DMS 273 treated with DMSO at 0.1 percent for 48 hours (cell line): ENCODE measurements around the gene ACMSD.
"Not testable (repeated sequence)": the region's sequence is repeated elsewhere in the genome, so short reads cannot be mapped to it uniquely, and the experiment has no call there.

Experiments
- DNase-seq: peaks from one replicate; lab custom pipeline; 2025; lab: John Stamatoyannopoulos, UW

Gene ACMSD

GRCh38 chr2:134838143-134838620 lies at the start of gene ACMSD:
Gene ACMSD, plus strand, starts transcription at chr2:134838616. Its CDS starts 67 bp downstream, at chr2:134838683.
- DNase-seq: no peak

GRCh38 chr2:134790487-134790886 lies 47.9 kb upstream of the ACMSD start:
- no peak for DNase-seq

DNA sequence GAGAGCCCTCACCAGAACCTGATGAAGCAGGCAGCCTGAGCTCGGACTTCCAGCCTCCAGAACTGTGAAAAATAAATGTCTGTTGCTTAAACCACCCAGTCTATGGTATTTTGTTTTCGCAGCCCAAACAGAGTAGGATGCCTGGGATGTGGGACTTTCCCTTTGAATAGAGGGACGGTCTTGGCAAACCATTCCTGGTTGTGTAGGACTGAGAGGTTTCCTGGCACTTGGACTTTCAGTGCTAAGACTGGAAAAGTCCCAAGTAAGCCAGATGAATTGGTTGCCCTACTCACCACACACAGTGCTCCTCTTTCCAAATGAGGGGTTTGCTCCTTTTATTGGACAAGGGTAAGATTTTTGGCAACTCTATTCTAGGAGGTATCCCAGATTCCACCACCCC lies 46.8 kb upstream of the ACMSD start:
- DNase-seq: no peak

GRCh38 chr2:134792186-134792585 lies 46.2 kb upstream of the ACMSD start:
- no peak for DNase-seq

DNA sequence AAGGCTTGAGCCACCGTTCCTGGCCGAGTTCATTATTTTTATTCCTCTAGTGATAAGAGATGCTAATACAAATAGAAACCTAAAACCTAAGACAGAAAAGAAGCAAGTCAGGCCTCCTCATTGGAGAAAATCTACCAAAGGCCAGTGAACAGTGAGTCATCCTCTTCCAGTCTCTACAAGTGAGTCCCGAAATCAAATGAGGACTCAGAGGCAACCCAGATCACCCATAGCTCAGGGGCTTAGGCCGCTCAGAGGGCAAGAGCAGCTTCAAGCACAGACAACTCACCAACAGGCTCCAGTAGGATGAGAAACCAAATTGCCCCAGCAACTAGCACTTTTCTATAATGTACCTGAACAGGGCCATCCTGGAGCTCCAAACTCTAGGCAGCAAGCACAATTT lies 42.7 kb upstream of the ACMSD start:
- DNase-seq: no peak

DNA sequence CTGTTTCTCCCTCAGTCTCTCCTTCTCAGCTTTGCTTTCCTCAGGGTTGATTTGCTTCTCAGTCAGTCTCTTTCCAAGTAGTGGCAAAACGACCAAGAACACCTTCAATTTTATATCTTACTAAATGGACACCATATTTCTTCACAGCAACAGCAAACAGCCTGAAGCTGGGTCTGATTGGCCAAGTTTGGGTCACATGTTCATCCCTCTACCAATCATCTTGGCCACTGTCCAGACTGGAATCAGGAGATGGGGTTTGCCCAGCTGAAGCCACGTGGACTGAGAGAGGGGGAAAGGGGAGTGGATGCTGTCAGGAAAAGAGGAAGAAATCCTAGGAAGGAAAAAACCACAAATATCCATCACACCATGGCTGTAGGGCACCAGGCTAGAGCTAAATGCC lies 42.0 kb upstream of the ACMSD start:
- DNase-seq: no peak

DNA sequence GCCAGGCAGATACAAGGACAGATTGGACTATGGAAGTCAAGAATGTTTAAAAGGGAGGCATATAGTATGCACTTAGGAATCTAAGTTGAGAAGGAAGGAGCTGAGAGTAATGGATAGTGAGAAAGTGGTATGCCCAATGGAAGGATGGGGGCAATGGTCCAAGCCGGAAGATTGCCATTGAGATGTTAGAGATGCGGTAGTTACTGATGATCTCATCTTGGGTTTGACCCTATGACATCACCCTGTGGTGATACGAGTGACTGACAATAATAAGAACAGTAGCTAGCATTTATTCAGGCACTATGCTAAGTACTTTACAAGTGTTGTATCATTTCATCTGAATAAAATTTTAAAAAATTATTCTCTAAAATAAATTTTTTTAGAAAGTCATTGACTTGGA lies 38.5 kb upstream of the ACMSD start:
- DNase-seq: no peak

GRCh38 chr2:134800341-134800740 lies 38.1 kb upstream of the ACMSD start:
- DNase-seq: no peak

DNA sequence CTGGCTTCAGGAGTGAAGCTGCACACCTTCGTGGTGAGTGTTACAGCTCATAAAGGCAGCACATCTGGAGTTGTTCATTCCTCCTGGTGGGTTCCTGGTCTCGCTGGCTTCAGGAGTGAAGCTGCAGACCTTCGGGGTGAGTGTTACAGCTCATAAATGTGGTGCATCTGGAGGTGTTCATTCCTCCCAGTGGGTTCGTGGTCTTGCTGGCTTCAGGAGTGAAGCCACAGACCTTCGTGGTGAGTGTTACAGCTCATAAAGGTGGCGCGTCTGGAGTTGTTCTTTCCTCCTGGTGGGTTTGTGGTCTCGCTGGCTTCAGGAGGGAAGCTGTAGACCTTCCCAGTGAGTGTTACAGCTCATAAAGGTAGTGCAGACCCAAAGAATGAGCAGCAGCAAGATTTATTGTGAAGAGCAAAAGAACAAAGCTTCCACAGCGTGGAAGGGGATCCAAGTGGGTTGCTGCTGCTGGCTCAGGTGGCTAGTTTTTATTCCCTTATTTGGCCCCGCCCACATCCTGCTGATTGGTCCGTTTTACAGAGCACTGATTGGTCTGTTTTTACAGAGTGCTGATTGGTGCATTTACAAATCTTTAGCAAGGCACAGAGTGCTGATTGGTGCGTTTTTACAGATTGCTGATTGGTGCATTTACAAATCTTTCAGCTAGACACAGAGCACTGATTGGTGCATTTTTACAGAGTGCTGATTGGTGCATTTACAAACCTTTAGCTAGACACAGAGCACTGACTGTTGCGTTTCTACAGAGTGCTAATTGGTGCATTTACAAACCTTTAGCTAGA lies 34.6 kb upstream of the ACMSD start:
- not testable (repeated sequence) for DNase-seq

DNA sequence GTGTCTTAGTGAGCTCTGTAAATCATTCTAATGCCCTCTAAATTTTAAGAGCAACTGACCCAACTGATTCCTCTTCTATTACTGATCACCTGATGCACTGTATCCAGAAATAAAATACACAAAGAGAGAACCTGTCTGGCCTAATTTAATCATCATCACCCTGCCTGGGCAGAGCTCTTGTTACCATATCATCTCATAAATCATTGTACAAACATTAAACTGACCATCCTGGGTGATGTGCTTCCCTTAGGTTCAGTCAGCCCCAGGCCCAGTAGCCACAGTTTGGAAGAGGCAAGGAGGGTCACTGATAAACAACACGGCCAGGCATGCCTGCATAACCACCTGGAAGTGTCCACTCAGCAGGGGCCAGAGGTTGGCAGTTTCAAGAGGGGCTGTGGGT lies 22.7 kb upstream of the ACMSD start:
- no peak for DNase-seq

DNA sequence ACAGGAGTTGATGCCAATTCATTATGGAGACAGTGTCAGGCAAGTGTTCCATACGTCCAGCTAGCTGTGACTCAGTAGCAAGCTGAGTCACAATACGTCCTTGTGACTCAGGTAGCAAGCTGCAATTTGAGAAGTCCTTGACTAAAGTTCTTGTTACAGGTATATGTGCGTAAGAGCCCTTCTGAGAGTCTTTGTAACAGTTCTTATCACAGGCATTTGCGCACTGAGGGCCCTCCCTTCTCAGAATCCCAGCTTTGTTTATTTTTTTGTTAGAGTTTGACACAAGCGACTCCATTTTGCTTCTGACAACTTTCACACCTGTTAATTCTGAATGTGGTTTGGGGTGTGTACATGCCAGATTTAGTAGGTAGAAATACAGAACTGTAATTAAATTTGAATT lies 20.1 kb upstream of the ACMSD start:
- no peak for DNase-seq

GRCh38 chr2:134819334-134819733 lies 19.1 kb upstream of the ACMSD start:
- DNase-seq: no peak

DNA sequence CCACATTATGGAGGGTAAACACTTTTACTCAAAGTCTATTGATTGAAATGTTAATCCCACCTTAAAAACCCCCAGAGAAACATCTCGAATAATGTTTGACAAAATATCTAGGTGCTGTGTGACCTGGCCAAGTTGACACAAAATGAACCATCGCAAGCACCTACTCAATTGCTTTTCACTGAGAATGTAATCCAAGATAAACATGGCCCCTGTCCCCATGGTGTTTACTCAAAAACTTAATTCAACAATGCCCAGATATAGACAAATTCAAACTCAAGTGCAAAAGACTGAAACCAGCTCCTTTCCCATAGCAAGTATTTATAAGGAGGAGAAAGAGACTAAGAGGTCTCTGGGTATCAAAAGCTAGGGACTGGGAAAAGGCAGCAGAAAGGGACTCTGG lies 15.0 kb upstream of the ACMSD start:
- DNase-seq: no peak

DNA sequence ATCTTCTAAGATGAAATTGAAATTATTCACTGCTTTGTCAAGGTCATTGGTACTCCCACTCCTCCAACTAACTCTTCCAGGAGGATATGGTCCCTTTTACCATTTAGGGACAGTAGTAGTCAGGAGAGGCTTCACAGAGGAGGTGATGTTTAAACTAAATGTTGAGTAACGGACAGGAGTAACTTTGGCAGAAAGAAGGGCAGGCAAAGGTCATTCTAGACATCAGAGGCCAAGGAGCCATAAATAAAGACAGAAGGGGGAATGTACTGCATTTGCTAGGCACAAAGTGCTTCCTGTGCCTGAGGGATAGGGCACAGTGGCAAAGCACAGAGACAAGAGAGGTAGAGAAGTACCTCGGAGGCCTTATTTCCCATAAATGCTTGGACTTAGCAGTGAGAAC lies 14.6 kb upstream of the ACMSD start:
- no peak for DNase-seq

DNA sequence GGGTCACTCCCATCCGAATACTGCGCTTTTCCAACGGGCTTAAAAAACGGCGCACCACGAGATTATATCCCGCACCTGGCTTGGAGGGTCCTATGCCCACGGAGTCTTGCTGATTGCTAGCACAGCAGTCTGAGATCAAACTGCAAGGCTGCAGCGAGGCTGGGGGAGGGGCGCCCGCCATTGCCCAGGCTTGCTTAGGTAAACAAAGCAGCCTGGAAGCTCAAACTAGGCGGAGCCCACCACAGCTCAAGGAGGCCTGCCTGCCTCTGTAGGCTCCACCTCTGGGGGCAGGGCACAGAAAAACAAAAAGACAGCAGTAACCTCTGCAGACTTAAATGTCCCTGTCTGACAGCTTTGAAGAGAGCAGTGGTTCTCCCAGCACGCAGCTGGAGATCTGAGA lies 12.7 kb upstream of the ACMSD start:
- DNase-seq: not testable (repeated sequence)

DNA sequence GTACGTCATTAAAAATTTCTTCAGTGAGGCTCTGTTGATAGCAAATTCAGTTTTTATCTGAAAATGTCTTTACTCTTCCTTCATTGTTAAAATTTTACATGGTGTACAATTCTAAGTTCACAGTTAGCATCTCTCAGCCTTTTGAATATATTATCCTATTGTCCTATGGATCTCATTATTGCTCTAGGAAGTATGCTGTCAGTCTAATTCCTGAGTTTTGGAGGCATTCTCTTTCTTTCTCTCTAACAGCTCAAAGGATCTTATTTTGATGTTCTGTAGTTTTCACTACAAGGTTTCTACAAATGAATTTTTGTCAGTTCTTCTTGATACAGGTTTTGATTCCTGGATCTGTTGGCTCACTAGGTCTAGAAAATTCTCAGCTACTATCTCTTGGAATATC lies 2.9 kb upstream of the ACMSD start:
- DNase-seq: no peak

DNA sequence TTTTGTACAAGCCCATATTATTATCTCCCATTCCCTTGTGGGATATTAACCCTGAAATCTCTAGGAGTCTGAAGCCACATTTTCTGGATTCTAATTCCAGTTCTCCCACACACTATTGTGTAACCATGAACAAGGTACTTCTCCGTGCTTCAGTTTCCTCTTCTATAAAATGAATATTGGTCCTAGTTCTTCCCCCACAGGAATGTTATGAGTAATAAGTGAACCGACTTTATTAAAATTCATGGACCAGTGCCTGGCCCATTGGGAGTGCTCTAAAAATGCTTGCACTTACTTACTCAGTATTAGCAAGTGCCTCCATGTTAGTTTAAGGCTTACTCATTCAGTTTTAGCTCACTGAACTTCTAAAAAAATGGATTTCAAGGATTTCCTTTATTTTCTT lies 1.4 kb upstream of the ACMSD start:
- no peak for DNase-seq

DNA sequence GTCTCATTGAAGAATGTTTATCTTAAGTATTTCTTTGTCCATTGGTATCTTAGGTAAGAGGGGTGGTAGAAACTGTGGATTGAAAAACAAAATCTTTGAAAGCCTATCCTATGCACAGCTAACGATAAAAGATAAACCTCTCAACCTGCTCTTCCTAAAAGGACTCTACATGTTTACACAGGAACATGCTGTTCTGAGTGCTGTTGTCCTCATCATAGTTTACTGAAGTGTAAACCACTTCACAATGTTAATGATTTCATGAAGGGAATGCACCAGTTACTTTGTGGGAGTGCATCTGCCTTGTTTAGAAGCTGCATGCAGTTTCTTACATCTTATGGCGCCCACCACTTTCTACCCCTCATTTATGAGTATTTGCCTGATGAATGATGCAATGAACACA lies 1.2 kb downstream of the ACMSD start:
- DNase-seq: no peak

DNA sequence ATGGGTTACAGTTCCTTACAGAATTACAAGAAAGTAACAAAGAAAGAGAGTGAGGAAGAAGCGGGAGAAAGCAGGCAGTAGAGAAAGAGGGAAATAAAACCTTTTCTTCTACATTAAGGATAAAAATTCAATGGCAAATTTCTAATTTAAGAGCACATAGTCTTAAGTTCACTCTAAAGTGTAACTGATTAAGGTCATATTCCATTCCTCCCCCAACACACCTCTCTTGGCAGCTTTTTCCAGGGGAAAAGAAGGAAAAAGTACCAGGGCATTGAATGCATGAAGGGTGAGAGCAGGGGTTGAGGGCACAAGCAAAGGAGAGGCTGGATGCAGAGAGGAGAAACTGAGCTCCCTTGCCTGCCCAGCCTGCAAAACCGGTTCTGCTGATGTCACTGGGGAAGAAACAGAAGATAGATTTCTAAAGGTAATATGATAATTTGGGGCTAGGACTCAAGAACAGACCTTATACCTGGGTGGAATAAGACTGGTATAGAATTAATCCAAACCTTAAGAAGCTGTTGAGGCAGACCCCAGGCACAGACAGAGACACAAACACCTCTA lies 4.6 kb downstream of the ACMSD start:
- no peak for DNase-seq

DNA sequence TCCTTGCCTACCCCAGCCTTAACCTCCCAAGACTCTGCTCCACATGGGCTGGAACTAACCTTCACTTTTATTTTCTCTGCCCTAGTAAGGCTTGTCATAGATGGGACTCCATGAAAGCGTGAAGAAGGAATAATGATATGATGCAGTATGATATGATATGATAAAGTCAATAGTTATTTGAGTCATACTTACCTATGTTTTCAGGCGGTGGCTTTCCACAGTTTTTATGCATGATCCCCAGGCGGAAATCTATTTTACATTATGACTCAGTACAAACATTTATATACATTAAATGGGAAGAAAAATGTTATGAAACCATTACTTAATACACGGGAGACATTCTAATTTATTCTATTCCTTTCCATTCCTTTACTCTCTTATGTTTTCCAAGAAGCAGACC lies 5.6 kb downstream of the ACMSD start:
- no peak for DNase-seq

- DNase-seq: no peak
Observed at GRCh38 chr2:134845028-134845427, 6.6 kb downstream of the ACMSD start.

GRCh38 chr2:134845719-134846118 lies 7.3 kb downstream of the ACMSD start:
- DNase-seq: no peak

- DNase-seq: no peak
Observed at GRCh38 chr2:134846213-134846612, 7.8 kb downstream of the ACMSD start.

DNA sequence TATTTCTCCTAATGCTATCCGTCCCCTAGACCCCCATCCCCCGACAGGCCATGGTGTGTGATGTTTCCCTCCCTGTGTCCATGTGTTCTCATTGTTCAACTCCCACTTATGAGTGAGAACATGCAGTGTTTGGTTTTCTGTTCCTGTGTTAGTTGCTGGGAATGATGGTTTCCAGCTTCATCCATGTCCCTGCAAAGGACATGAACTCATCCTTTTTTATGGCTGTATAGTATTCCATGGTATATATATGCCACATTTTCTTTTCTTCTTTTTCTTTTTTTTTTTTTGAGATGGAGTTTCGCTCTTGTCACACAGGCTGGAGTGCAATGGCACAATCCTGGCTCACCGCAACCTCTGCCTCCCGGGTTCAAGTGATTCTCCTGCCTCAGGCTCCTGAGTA lies 9.2 kb downstream of the ACMSD start:
- DNase-seq: not testable (repeated sequence)
